DOHH2 (cell line): ENCODE results near the gene AMIGO2.

Experiments used
- H3F3A ChIP-seq: fragments of 200-600 bp; sonication (generic), shearing (Covaris generic); 2 replicates; pipeline ENCODE4 v1.6.0; 2016; ENCODE audit warnings: antibody characterized with exemption, mild to moderate bottlenecking; ENCODE audit not compliant: control insufficient read depth, insufficient read depth
- H3K27ac ChIP-seq: fragments of 200-600 bp; sonication (generic); 2 replicates; pipeline ENCODE4 v1.5.1; 2014; ENCODE audit warnings: low read depth, mild to moderate bottlenecking, low read length, moderate library complexity
- H3K27me3 ChIP-seq: fragments of 200-600 bp; sonication (generic); 2 replicates; pipeline ENCODE4 v1.6.1; 2014; ENCODE audit warnings: mild to moderate bottlenecking, low read length, mixed read lengths; ENCODE audit not compliant: control insufficient read depth
- H3K36me3 ChIP-seq: fragments of 200-600 bp; sonication (generic); 2 replicates; pipeline ENCODE4 v1.6.1; 2014; ENCODE audit warnings: mild to moderate bottlenecking, low read length, moderate library complexity, mixed read lengths; ENCODE audit not compliant: control insufficient read depth
- H3K4me1 ChIP-seq: fragments of 200-600 bp; sonication (generic); 2 replicates; pipeline ENCODE4 v1.6.1; 2014; ENCODE audit warnings: mild to moderate bottlenecking, low read length, mixed read lengths; ENCODE audit not compliant: control insufficient read depth
- H3K4me2 ChIP-seq: fragments of 200-600 bp; sonication (generic); 2 replicates; pipeline ENCODE4 v1.6.0; 2014; ENCODE audit warnings: mild to moderate bottlenecking, low read length, moderate library complexity
- H3K4me3 ChIP-seq: fragments of 200-600 bp; sonication (generic); 2 replicates; pipeline ENCODE4 v1.5.1; 2014; ENCODE audit warnings: mild to moderate bottlenecking, low read length, mixed read lengths
- H3K79me2 ChIP-seq: fragments of 200-600 bp; sonication (generic); 2 replicates; pipeline ENCODE4 v1.6.1; 2014; ENCODE audit warnings: mild to moderate bottlenecking, low read length, mixed read lengths; ENCODE audit not compliant: control insufficient read depth
- H3K9me2 ChIP-seq: fragments of 200-600 bp; sonication (generic); replicated peaks from 2 replicates; pipeline ENCODE4 v1.6.1; 2014; ENCODE audit warnings: mild to moderate bottlenecking, low read length, mixed read lengths; ENCODE audit not compliant: control insufficient read depth
- H3K9me3 ChIP-seq: fragments of 200-600 bp; sonication (generic); 2 replicates; pipeline ENCODE4 v1.6.1; 2014; ENCODE audit warnings: antibody characterized with exemption, low read length, mixed read lengths; ENCODE audit not compliant: control insufficient read depth, insufficient read depth
- H4K20me1 ChIP-seq: fragments of 200-600 bp; sonication (generic); 2 replicates; pipeline ENCODE4 v1.6.0; 2014; ENCODE audit warnings: low read depth, mild to moderate bottlenecking, antibody characterized with exemption, low read length, moderate library complexity; ENCODE audit not compliant: control insufficient read depth, insufficient read depth
- EZH2phosphoT487 ChIP-seq: fragments of 200-600 bp; sonication (generic); IDR thresholded peaks from 2 replicates; pipeline ENCODE4 v1.6.1; 2017; ENCODE audit warnings: borderline replicate concordance, mild to moderate bottlenecking, antibody characterized with exemption, low read length, moderate library complexity, mixed read lengths
- TF ChIP-seq, protein P1 (sequence below): fragments of 200-600 bp; sonication (generic); IDR thresholded peaks from one replicate; pipeline ENCODE4 v1.5.1; 2014; ENCODE audit warnings: antibody characterized with exemption, mild to moderate bottlenecking, low read depth, low read length; ENCODE audit not compliant: poor library complexity, severe bottlenecking

The AMIGO2 gene

DNA sequence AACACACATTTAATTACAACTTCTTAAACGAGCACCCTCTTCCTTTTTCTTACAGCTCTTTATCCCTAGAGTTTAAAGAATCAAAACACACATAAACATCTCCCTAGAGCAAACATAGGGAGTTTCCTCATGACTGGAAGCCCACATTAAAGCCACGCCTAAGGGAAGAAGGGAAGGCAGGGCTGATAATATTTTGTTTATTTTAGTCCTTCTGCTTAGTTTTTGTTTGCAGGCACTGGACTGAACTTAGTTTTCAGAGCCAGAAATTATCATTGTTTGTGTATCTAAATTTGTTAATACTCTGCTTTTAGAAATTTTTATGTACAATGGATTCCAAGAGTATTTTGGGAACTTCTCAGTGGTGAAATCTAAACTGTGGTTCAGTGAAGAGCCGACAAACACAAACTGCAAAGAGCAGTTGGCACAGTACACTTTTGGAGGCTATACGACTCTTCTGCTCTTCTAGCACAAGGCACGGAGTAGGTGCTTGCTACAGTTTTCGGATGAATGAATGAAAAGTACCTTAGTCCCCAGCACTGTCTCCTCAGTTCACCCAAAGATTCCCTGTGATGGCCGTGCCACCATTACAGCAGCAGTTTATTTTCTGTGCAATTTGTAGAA is 17.6 kb upstream of the AMIGO2 start:
- no peak overlapping the region for H3K4me2 ChIP-seq
- H3K36me3 ChIP-seq: no peaks in the 10 kb centered on the region
- TF ChIP-seq, protein P1, sequence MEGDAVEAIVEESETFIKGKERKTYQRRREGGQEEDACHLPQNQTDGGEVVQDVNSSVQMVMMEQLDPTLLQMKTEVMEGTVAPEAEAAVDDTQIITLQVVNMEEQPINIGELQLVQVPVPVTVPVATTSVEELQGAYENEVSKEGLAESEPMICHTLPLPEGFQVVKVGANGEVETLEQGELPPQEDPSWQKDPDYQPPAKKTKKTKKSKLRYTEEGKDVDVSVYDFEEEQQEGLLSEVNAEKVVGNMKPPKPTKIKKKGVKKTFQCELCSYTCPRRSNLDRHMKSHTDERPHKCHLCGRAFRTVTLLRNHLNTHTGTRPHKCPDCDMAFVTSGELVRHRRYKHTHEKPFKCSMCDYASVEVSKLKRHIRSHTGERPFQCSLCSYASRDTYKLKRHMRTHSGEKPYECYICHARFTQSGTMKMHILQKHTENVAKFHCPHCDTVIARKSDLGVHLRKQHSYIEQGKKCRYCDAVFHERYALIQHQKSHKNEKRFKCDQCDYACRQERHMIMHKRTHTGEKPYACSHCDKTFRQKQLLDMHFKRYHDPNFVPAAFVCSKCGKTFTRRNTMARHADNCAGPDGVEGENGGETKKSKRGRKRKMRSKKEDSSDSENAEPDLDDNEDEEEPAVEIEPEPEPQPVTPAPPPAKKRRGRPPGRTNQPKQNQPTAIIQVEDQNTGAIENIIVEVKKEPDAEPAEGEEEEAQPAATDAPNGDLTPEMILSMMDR: no peak
- TF ChIP-seq EZH2phosphoT487: no peak
- H3K4me3 ChIP-seq: no peak overlapping the region
- H3K79me2 ChIP-seq: no peaks in the 10 kb centered on the region
- no peaks in the 10 kb centered on the region for H4K20me1 ChIP-seq
- H3K9me3 ChIP-seq: no peaks in the 10 kb centered on the region
- H3K27me3 ChIP-seq: no peaks in the 10 kb centered on the region
- H3K9me2 ChIP-seq: no peaks in the 10 kb centered on the region
- no peak overlapping the region for H3K27ac ChIP-seq
- H3K4me1 ChIP-seq: no peaks in the 10 kb centered on the region
- H3F3A ChIP-seq: no peaks in the 10 kb centered on the region

DNA sequence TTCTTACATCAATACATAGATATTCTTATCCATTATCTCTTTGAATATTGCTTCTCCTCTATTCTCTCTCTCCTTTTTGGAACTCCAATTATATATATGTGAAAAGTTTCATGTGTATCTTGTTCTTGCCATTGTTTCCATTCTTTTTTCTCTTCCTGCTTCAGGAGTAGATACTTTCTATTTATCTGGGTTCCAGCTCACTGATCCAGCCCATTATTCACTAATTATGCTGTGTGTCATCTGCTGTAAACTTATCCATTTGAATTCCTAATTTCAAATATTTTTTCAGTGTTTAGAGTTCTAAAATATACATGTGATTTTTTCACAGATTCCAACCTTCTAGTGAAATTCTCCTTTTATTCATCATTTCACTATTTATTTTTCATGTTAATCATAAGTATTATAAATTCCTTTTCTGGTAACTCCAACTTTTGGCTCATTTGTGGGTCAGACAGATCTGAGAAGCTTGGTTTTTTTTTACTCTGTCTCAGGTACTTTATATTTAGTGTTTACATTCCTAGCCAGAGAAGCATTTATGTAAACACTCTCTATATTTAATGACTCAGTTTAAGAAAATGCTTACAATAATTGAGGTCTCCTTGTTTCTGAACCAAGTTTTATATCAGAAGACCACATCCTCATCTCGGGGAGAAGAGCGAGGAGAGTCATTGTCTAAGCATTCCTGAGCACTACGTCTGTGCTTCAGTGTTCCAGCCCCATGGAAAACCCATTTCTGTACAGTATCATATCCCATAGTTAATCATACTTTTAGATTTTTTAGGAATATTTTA is 15.9 kb upstream of the AMIGO2 start:
- H3K27ac ChIP-seq: no peak overlapping the region
- no peak overlapping the region for H3K4me2 ChIP-seq
- H3K27me3 ChIP-seq: no peaks in the 10 kb centered on the region; the same call in 1 of the 2 replicates
- no peaks in the 10 kb centered on the region for H3F3A ChIP-seq
- TF ChIP-seq, protein P1: no peak
- TF ChIP-seq EZH2phosphoT487: no peak
- H3K4me3 ChIP-seq: no peak overlapping the region
- H3K9me2 ChIP-seq: no peaks in the 10 kb centered on the region
- H3K36me3 ChIP-seq: no peaks in the 10 kb centered on the region
- no peaks in the 10 kb centered on the region for H3K9me3 ChIP-seq
- no peaks in the 10 kb centered on the region for H3K4me1 ChIP-seq
- no peaks in the 10 kb centered on the region for H4K20me1 ChIP-seq
- no peaks in the 10 kb centered on the region for H3K79me2 ChIP-seq

DNA sequence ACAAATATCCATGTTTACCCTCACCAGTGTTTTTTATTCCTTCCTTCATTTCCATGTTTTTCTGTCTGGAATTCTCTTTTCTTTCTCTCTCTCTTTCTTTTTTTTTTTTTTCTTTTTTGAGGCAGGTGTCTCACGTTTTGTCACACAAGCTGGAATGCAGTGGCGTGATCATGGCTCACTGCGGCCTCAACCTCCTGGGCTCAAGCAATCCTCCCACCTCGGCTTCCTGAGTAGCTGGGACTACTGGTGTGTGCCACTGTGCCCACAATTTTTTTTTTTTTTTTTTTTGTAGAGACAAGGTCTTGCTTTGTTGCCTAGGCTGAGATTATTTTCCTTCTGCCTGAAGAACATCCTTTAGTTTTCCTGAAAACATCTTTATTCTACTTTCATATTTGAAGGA is 15.0 kb upstream of the AMIGO2 start:
- H4K20me1 ChIP-seq: no peaks in the 10 kb centered on the region
- H3K4me3 ChIP-seq: no peak overlapping the region
- H3K27me3 ChIP-seq: no peaks in the 10 kb centered on the region; the same call in 1 of the 2 replicates
- H3K36me3 ChIP-seq: no peaks in the 10 kb centered on the region
- TF ChIP-seq, protein P1: no peak
- TF ChIP-seq EZH2phosphoT487: no peak
- no peaks in the 10 kb centered on the region for H3K9me3 ChIP-seq
- no peaks in the 10 kb centered on the region for H3K9me2 ChIP-seq
- no peaks in the 10 kb centered on the region for H3K79me2 ChIP-seq
- no peaks in the 10 kb centered on the region for H3F3A ChIP-seq
- H3K4me1 ChIP-seq: no peaks in the 10 kb centered on the region
- no peak overlapping the region for H3K4me2 ChIP-seq
- H3K27ac ChIP-seq: no peak overlapping the region
